ENCODE measurements around the gene DIPK1B. TPM values are rescaled to one million over a fixed set of nuclear protein-coding genes. Genes with fewer than 3 reads are reported as not detected.

The DIPK1B gene
- total and polyA plus RNA-seq, 10 of the 15 experiments (the other 5 are each of a cell fraction or from before 2014, with no cell fraction given), result 0.08 to 0.28 (median 0.13) TPM; not detected in 3

DNA sequence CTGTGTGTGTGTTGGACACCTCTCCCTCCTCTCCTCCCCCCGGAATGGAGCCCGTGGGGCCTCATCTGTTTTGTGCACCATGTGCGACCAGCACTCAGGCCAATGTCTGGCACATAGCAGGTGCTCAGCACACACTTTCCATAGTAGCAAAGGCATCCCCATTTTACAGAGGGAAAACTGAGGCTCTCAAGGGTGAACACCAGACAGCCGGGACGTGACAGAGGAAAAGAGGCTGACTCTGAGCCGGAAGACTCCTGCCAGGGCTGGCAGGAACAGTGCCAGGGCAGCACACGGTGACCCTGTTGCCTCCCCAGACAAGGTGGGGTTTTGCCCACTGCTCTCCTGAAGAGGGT is 23.3 kb upstream of the DIPK1B start:
- ATAC-seq (no peak), FAIRE-seq (no peak), DNase-seq (ENCODE audit: low read depth, low spot score) (no peak)
- BruUV-seq (replicated peaks), result no TSS peak
- in situ Hi-C loops (cut with MboI) (no loop called here), intact Hi-C loops (cut with micrococcal nuclease; ENCODE audit: unreplicated experiment) (loop anchor here (5.0 kb wide), 1 partner anchor 202 kb away; no protein-coding TSS in a partner anchor)
- POLR2A ChIA-PET, result no interaction called here
- H2AFZ ChIP-seq (ENCODE audit: control insufficient read depth, low read depth, low read length), result no peak overlapping the region
- CTCF ChIA-PET, result interaction anchor here (1.0 to 2.9 kb wide), 3 partner anchors 9 to 38 kb away, joined by 3 to 12 read pairs (median 3); no protein-coding TSS in a partner anchor
- no peaks in the 10 kb centered on the region for H3K36me3 ChIP-seq (ENCODE audit: control insufficient read depth in 2 of 2, insufficient read depth in 2 of 2, low read length in 1 of 2)
- H3K27ac ChIP-seq (ENCODE audit: control insufficient read depth, insufficient read depth), result no peak overlapping the region
- H3K79me2 ChIP-seq (ENCODE audit: control insufficient read depth, insufficient read depth, low read length), result peaks cover 7% of the 10 kb centered on the region
- RAD21 ChIA-PET (ENCODE audit: unreplicated experiment), result no interaction called here
- no peaks in the 10 kb centered on the region for H4K20me1 ChIP-seq (ENCODE audit: control insufficient read depth, insufficient read depth)
- no peaks in the 10 kb centered on the region for H3K27me3 ChIP-seq (replicated peaks in 1 of 2; ENCODE audit: control insufficient read depth in 2 of 2, insufficient read depth in 2 of 2, low read length in 1 of 2)
- SMC1A ChIA-PET (ENCODE audit: uncharacterized antibody, unreplicated experiment), result interaction anchor here (1.3 kb wide), 1 partner anchor 9 kb away, joined by 3 read pairs; no protein-coding TSS in a partner anchor
- H3K9me3 ChIP-seq (replicated peaks; ENCODE audit: control insufficient read depth, insufficient read depth, low read length), result no peaks in the 10 kb centered on the region
- H3K4me3 ChIP-seq, result no peak overlapping the region
- 48% methylated on average over 7 of the region's 7 CpGs for WGBS (ENCODE audit: insufficient coverage, insufficient replicate concordance, low lambda C conversion rate, missing lambda C conversion rate)
- H3K4me2 ChIP-seq (ENCODE audit: control insufficient read depth, insufficient read depth), result no peak overlapping the region
- peaks cover 16% of the 10 kb centered on the region for H3K4me1 ChIP-seq (ENCODE audit: control insufficient read depth, insufficient read depth, low read length)
- H3K9ac ChIP-seq (ENCODE audit: control insufficient read depth, insufficient read depth, low read length), result no peak overlapping the region
- no peak for TF ChIP-seq SMARCA5 (IDR thresholded peaks at IDR 0.05)
- TF ChIP-seq BHLHE40 (IDR thresholded peaks at IDR 0.05; ENCODE audit: borderline replicate concordance in 1 of 2, low read depth in 2 of 2, low read length in 1 of 2), result no peak
- TF ChIP-seq HDAC2 (IDR thresholded peaks at IDR 0.05), result no peak
- no peak for TF ChIP-seq MEF2B (IDR thresholded peaks at IDR 0.05; ENCODE audit: partially characterized antibody, poor library complexity, severe bottlenecking)
- TF ChIP-seq, protein P1, sequence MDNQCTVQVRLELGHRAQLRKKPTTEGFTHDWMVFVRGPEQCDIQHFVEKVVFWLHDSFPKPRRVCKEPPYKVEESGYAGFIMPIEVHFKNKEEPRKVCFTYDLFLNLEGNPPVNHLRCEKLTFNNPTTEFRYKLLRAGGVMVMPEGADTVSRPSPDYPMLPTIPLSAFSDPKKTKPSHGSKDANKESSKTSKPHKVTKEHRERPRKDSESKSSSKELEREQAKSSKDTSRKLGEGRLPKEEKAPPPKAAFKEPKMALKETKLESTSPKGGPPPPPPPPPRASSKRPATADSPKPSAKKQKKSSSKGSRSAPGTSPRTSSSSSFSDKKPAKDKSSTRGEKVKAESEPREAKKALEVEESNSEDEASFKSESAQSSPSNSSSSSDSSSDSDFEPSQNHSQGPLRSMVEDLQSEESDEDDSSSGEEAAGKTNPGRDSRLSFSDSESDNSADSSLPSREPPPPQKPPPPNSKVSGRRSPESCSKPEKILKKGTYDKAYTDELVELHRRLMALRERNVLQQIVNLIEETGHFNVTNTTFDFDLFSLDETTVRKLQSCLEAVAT (IDR thresholded peaks at IDR 0.05), result no peak
- TF ChIP-seq NR2C1 (IDR thresholded peaks at IDR 0.05), result no peak
- no peak for TF ChIP-seq ATF7 (IDR thresholded peaks at IDR 0.05; ENCODE audit: low read depth)
- no peak for TF ChIP-seq YBX1 (IDR thresholded peaks at IDR 0.05)
- no peak for TF ChIP-seq PRDM15 (CRISPR knock-in tag; IDR thresholded peaks at IDR 0.05)
- TF ChIP-seq FOXK2 (IDR thresholded peaks at IDR 0.05), result no peak
- no peak for TF ChIP-seq ZNF24 (IDR thresholded peaks at IDR 0.05)
- no peak for TF ChIP-seq ZNF592 (IDR thresholded peaks at IDR 0.05)
- TF ChIP-seq MYC (IDR thresholded peaks at IDR 0.05; ENCODE audit: insufficient read depth, insufficient read length, insufficient replicate concordance, low read length, severe bottlenecking), result no peak
- TF ChIP-seq ATF3 (IDR thresholded peaks at IDR 0.05; ENCODE audit: borderline replicate concordance, extremely low read depth, low read depth, low read length), result no peak
- TF ChIP-seq EED (IDR thresholded peaks at IDR 0.05; ENCODE audit: low read depth), result no peak
- no peak for TF ChIP-seq KLF5 (IDR thresholded peaks at IDR 0.05; ENCODE audit: partially characterized antibody)

Data from GM12878 (cell line).